Subcutaneous adipose tissue (tissue), 4 donors: ENCODE data around the gene SPIC. TPM values are rescaled to one million over a fixed set of nuclear protein-coding genes. Genes with fewer than 3 reads are reported as not detected.

Experiments
- CTCF ChIP-seq: fragments of 450-650 bp; IDR thresholded peaks from one replicate; pipeline ENCODE4 v1.5.1; 2016; ENCODE audit warnings: low read depth, mild to moderate bottlenecking, control low read depth, antibody characterized with exemption, moderate library complexity
- small RNA-seq: library from RNA; depleted of rRNA; stranded (forward); fragments of <200 nt; gene quantifications from one replicate; pipeline ENCODE3, GENCODE V24; 2016
- total RNA-seq, 4 donors: library from RNA; depleted of rRNA; stranded (reverse); fragments of >200 nt; gene quantifications; one replicate each; pipeline ENCODE4 v1.1.0, GENCODE V29; 2016

The SPIC gene
- total RNA-seq, 4 donors from 2014 or later: not detected

- no peak for TF ChIP-seq CTCF
These were observed 61.0 kb downstream of the SPIC start for GRCh38 chr12:101536069-101536674.

Small RNA genes lying within 50 kb of the gene (small RNA-seq; reads per million reads assigned to genes)
- gene RF00019 (0.49 reads per million), gene RNA5SP367 (not detected), gene RNU5E-5P (not detected)

Other genes with a start within 250 kb of the SPIC start
- gene UTP20, start 195.2 kb upstream of the SPIC start, total RNA-seq: 10 to 100 TPM in 3 of 4 donors, 1 to 10 TPM in 1; 8.5 to 22.0 (median 15.7) TPM
- gene ARL1, start 67.6 kb upstream of the SPIC start, total RNA-seq: 100 to 1,000 TPM in 1 of 4 donors, 10 to 100 TPM in 3; 42.2 to 136 (median 63.5) TPM
- gene MYBPC1, start 119.6 kb downstream of the SPIC start, total RNA-seq: under 1 TPM in 2 of 4 donors, not detected in 2; 0.17 to 0.66 TPM
- gene CHPT1, start 222.3 kb downstream of the SPIC start, total RNA-seq: 100 to 1,000 TPM in 2 of 4 donors, 10 to 100 TPM in 2; 87.7 to 119 (median 98.6) TPM